VCaP (cell line): ENCODE results near the gene CDH13.

ENCODE experiments used
- H3K27ac ChIP-seq: fragments of 450-650 bp; 2 replicates; pipeline ENCODE4 v1.5.1; 2017
- TF ChIP-seq, protein P1 (sequence below): fragments of 450-650 bp; conservative IDR thresholded peaks from 2 replicates; pipeline ENCODE4 v1.5.1; 2017; ENCODE audit warnings: mild to moderate bottlenecking, moderate library complexity

Gene CDH13

DNA sequence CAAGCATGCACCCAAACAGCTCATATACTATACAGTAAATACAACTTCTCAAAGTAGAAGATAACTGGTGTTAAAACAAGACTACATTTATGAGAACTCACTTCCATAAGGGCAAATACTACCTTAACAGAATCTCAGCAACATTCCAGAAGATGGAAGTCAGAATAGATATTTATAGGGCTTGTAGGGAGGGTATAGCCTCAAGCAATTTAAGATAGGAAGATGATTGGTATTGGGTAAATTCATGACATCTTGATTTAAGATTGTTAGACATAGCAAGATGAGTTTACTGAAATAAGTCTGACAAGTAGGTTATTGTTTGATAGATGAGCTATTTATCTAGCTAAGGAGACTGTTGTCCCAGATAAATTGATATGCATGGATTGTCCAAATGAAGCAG, 250.2 kb downstream of the CDH13 start:
- H3K27ac ChIP-seq: no peak overlapping the region
- TF ChIP-seq, protein P1, sequence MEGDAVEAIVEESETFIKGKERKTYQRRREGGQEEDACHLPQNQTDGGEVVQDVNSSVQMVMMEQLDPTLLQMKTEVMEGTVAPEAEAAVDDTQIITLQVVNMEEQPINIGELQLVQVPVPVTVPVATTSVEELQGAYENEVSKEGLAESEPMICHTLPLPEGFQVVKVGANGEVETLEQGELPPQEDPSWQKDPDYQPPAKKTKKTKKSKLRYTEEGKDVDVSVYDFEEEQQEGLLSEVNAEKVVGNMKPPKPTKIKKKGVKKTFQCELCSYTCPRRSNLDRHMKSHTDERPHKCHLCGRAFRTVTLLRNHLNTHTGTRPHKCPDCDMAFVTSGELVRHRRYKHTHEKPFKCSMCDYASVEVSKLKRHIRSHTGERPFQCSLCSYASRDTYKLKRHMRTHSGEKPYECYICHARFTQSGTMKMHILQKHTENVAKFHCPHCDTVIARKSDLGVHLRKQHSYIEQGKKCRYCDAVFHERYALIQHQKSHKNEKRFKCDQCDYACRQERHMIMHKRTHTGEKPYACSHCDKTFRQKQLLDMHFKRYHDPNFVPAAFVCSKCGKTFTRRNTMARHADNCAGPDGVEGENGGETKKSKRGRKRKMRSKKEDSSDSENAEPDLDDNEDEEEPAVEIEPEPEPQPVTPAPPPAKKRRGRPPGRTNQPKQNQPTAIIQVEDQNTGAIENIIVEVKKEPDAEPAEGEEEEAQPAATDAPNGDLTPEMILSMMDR: no peak

- no peak overlapping the region for H3K27ac ChIP-seq
- TF ChIP-seq, protein P1: no peak
Measured at GRCh38 chr16:82878466-82878865, 251.7 kb downstream of the CDH13 start.

- H3K27ac ChIP-seq: no peak overlapping the region
- TF ChIP-seq, protein P1: no peak
Measured at GRCh38 chr16:82880346-82880745, 253.6 kb downstream of the CDH13 start.

DNA sequence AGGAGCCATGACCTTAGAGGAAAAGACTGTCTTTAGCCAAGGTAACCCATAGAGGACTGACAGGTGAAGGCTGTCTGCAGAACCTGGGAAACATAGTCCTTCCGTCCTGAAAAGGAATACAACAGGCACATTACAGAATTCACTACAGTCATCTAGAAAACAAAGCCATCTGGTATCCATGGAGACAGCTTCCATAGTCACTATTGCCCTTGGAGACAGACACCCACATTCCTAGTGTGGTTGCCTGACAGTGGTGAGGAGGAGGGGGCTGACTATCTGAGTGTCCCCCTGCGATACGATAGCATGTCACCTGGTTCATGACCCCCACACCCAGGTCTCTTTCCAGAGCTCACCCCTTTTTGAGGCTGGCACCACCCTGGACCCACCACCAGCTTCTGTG, 254.7 kb downstream of the CDH13 start:
- TF ChIP-seq, protein P1: no peak
- H3K27ac ChIP-seq: no peak overlapping the region

DNA sequence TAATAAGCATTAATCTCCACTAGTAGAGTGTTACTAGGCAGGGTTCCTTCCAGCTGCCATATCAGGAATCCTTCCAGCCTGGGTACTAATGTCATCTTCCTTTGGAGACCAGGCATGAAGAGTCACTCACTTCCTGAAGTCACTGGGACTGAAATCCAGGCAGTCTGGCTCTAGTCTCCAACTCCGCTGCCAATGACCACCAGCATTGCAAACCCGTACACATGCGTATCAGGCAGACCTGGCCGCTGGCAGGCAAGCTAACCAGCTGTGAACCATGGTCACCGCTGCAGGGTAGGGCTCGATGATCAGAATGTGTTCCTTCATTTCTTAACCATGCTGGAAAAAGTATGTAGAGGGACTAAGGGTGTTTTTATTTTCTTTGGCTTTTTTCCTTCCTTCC, 255.5 kb downstream of the CDH13 start:
- TF ChIP-seq, protein P1: no peak
- H3K27ac ChIP-seq: no peak overlapping the region

GRCh38 chr16:82882982-82883835, 256.4 kb downstream of the CDH13 start:
- TF ChIP-seq, protein P1: no peak
- no peak overlapping the region for H3K27ac ChIP-seq

DNA sequence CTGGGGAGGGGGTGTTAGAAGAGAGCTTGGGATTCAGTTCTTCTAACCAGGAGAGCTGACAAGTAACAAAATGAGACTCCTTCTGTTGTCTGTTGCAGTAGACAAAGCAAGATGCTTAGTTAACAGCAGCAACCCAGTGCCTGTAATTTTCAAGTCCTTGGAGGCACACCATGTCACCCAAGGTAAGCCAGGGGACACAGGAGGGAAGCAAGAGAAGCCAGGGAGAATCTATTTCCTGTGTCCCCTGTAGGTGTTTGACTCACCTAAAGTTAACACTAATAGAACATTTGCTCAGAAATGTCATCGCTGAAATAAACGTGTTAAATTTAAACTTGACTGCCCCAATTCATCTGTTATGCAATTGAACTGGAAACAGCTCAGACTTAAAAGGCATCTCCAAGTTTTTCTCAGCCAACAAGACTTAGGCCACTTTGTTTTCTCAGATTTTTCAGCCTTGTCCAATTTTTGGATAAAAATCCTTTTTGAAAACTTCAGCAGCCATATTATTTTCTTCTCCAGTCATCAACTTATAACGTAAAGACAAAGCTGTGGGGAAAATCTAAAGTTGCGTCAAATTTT, 257.6 kb downstream of the CDH13 start:
- TF ChIP-seq, protein P1: no peak
- no peak overlapping the region for H3K27ac ChIP-seq
